GM12875 (cell line): ENCODE results near the gene RRAD.

Source experiments
- H3K4me3 ChIP-seq: one replicate; pipeline ENCODE4 v1.5.1; 2011; ENCODE audit warnings: low read depth, low read length, control low read depth
- TF ChIP-seq, protein P1 (sequence below): IDR thresholded peaks from 2 replicates; pipeline ENCODE4 v1.5.1; 2011; ENCODE audit warnings: low read depth, mild to moderate bottlenecking, control low read depth, inconsistent platforms, low read length, moderate library complexity, borderline replicate concordance; ENCODE audit not compliant: insufficient read depth

Gene RRAD

DNA sequence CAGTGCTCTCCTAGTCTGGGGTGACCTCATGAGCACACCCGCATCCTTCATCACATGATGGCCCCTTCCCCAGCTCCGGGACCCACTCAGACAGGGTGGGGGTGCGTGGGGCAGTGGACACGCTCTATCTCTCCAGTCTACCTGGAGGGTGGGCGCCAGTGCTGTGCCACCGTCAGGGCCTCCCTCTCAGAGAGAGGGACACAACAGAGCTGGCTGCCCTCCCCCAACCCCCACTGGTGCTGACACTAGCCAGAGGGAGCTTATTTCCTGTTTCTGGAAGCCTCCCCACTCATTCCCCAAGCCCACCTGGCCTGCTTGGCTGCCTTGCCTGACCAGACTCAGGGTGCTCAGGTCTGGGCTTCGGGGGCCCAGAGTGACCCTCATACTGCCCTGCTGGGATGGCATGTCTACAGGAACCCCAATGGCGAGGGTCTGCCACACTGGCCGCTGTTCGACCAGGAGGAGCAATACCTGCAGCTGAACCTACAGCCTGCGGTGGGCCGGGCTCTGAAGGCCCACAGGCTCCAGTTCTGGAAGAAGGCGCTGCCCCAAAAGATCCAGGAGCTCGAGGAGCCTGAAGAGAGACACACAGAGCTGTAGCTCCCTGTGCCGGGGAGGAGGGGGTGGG is 18.2 kb upstream of the RRAD start:
- no peak overlapping the region for H3K4me3 ChIP-seq
- TF ChIP-seq, protein P1, sequence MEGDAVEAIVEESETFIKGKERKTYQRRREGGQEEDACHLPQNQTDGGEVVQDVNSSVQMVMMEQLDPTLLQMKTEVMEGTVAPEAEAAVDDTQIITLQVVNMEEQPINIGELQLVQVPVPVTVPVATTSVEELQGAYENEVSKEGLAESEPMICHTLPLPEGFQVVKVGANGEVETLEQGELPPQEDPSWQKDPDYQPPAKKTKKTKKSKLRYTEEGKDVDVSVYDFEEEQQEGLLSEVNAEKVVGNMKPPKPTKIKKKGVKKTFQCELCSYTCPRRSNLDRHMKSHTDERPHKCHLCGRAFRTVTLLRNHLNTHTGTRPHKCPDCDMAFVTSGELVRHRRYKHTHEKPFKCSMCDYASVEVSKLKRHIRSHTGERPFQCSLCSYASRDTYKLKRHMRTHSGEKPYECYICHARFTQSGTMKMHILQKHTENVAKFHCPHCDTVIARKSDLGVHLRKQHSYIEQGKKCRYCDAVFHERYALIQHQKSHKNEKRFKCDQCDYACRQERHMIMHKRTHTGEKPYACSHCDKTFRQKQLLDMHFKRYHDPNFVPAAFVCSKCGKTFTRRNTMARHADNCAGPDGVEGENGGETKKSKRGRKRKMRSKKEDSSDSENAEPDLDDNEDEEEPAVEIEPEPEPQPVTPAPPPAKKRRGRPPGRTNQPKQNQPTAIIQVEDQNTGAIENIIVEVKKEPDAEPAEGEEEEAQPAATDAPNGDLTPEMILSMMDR = no peak

DNA sequence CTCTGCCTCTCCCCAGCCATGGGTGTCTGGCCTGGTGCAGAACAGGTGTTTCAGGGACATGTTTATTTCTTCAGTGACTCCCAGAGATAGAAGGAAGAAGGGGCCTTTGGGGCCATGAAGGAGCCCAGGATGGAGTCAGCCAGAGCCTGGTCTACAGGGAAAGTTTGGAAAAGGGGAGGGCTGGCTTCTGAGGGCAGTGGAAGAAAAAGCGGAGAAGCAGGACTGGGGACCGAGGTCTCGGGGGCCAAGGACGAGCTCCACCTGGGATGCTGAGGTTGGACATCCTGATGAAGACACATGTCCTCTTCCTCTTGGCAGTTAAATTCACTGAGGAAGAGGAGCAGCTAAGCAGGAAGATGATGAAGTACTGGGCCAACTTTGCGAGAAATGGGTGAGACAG is 17.6 kb upstream of the RRAD start:
- no peak overlapping the region for H3K4me3 ChIP-seq
- TF ChIP-seq, protein P1 = no peak

DNA sequence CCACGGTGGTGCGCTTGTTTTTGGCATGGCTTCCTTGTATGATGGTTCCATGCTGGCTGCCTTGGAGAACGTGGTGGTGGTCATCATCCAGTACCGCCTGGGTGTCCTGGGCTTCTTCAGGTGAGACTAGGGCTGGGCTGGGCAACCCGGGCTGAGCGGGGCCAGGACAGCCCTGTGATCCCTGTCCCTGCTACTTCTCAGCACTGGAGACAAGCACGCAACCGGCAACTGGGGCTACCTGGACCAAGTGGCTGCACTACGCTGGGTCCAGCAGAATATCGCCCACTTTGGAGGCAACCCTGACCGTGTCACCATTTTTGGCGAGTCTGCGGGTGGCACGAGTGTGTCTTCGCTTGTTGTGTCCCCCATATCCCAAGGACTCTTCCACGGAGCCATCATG is 14.9 kb upstream of the RRAD start:
- TF ChIP-seq, protein P1 = no peak
- no peak overlapping the region for H3K4me3 ChIP-seq

- TF ChIP-seq, protein P1 = no peak
- H3K4me3 ChIP-seq = no peak overlapping the region
Measured at GRCh38 chr16:66939366-66939765, 14.0 kb upstream of the RRAD start.

GRCh38 chr16:66937725-66938337 is 12.5 kb upstream of the RRAD start:
- H3K4me3 ChIP-seq = no peak overlapping the region

GRCh38 chr16:66936889-66937554 is 11.7 kb upstream of the RRAD start:
- TF ChIP-seq, protein P1 = no peak
- H3K4me3 ChIP-seq = no peak overlapping the region

More at GRCh38 chr16:66937725-66938337, 12.5 kb upstream of the RRAD start:
- TF ChIP-seq, protein P1 = no peak
